HG03108 (cell line): ENCODE results near the gene PITX2.
"Not testable (repeated sequence)": the region's sequence is repeated elsewhere in the genome, so short reads cannot be mapped to it uniquely, and the experiment has no call there.

ENCODE experiments used
- ATAC-seq: cut with Tn5 transposase; IDR thresholded peaks from one replicate; pipeline ENCODE4 v1.9.1; 2021; ENCODE audit warnings: moderate library complexity; ENCODE audit not compliant: unreplicated experiment

Gene PITX2

DNA sequence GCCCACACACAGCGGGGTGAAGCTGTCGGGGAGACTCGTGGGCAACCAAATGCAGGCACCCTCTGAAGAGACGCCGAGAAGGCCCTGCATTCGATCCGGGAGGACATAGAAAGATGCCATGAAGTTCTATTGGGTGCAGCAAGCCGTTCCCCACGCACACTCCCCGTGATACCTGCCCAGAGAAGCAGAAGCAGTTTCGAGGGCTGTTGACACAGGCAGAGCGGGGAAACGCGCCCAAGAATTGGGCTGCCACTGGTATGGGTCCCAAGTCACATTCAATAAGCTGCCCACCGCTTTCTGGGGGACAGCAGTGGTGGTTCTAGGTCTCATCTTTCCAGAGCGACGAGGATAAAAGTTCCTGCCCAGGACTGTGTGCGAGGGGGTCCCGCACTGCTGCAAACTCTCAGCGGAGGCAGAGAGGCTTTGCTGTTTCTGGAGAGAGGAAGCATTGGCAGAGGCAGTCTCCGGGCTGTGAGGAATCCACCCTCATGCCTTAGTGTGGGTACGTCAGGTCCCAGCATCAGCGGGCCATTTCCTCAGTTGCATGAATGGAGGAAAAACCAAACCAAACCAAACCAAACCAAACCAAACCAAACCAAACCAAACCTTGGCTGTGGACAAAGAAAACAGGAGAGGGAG lies 10.1 kb downstream of the PITX2 start:
- ATAC-seq = no peak

DNA sequence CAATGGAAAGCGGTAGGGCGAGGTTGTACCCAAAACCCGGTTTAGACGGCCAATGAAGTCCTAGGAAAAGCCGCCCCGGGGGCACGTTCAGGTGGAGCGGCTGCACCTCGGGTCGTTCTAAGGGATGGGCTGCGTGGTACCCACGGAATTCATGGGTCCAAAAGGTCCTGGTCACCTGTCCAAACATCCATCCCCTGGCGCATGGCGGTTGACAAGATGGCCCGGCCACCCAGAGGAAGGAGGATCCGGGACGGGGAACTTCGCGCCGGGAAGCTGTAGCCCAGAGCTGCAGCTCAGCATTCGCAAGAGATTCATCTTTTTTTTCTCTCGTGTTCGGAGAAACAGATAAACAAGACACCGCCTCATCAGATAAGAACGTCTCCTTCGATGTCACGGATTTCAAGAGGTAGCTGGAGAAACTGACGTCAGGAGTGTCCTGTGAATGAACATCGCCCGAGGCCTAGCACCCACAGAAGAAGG lies 10.9 kb downstream of the PITX2 start:
- ATAC-seq = no peak

DNA sequence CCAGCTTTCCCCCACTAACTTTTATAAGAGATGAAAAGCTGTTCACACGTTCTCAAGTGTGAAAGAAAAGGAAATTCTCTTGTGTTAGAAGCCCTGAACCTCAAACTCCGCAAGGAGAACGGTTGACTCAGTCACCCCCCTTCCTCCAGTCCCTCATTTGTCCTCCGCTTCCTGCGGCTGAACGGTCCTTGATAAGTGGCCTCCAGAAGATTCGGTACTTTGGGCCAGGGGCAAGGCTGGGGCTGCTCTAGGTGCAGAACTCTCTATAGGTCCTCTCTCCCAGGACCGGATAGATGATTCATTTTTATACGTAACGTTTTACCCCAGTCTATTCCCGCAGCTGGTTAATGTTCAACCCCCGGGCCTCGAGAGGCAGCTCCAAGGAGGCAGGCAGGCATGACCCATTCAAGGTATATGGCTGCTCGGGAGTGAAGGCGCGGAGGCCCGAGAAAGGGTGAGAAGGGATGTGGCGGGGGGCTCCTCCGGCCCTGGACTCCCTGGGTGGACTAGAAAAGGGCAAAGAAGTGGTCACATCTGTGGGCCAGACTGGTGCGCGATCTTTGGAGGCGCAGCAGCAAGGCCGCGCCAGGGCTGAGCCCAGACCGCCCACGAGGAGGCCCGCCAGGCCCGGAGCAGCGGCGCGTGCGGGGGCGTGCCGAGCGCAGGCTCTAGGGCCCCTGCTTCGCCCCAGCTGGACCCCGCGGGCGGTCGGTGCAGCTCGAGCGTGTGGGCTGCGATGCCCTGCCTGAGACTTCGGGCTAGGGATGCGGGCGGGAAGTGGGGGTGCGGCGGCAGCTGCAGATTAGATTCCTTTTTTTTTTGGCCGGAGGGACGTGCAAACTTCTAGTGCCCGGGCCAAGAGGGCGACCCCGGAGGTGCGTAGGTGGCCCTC lies 11.7 kb downstream of the PITX2 start:
- ATAC-seq = peak; percentile 85

DNA sequence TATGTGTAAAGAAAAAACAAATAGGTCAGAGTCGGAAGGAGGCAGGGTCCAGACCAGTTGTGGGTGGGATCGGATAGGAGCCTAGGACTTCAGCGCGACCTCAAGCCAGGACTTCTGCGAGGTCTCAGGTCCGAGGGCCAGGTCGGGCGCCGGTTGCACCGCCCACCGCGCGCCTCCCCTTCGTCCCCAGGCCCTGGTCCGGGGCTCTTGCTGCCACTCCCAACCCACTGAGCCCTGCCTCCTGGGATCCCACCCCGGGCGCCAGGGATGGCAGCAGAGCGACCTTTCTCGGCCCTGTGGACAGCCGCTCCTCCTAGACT lies 12.3 kb downstream of the PITX2 start:
- peak; percentile 4 for ATAC-seq

DNA sequence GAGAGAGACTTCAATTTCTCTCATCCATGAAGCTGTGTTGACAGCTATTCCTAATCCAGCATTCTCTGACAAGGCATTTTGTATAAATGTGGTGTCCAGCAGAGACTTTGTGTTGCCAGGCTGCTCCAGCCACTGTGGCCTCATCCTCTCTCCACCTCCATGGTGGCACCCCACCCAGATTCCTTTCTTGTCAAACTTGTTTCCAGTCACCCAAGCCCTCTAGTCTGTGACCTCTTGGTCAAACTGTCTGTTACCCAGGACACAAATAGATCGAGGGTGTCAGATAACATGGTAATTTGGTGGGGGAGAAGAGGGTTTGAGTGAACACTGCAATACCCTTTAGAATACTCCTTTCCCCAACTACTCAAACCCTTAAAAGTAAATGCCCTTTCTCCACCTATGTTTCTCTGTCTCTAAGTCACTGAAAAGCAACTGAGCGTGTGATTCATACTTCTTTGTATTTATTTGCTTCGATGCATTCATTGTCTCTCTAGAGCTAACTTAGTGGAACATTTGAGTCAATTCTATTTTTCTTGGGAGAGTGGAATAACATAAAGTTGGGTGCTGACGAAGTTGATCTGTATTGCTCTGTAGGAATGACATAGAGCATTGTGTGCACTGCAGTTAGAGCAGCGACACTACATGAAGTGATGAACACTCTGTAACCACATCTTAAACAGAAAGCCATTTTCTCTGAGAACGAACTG lies 13.7 kb downstream of the PITX2 start:
- no peak for ATAC-seq

DNA sequence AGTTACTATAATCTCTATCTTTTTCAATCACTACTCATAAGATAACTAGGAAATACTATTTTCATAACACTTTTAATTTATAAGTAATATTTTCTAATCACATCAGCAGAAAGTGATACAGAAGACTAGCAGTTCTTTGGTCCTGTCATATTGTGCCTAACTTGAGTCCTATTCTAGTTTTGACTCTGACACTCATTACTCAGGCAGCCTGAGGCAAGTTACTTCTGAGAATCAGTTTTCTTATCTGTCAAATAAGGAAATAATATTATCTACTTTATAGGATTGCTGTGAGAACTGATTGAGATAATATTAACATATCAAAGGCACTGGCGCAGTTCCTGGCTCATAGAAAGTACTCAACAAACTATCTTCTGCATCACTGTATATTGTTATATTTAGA lies 17.8 kb downstream of the PITX2 start:
- no peak for ATAC-seq

DNA sequence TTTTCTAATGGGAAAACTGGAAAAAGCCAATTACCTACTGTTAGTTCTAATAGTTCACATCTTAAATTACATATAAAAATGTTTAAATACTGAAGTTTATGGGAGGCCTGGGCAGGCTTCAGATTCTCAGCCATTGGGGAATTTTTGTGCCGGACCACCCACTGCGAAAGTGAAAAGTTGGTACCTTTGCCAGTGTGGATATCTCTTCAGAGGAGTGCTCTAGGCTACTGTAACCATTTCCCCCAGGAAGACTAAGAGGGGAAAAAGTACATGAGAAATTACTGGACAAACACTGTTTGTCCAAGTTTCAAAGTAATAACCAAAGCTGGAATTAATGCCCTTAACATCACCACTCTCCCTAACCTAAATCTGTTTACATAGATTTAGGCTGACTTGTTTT lies 20.8 kb downstream of the PITX2 start:
- ATAC-seq = no peak

DNA sequence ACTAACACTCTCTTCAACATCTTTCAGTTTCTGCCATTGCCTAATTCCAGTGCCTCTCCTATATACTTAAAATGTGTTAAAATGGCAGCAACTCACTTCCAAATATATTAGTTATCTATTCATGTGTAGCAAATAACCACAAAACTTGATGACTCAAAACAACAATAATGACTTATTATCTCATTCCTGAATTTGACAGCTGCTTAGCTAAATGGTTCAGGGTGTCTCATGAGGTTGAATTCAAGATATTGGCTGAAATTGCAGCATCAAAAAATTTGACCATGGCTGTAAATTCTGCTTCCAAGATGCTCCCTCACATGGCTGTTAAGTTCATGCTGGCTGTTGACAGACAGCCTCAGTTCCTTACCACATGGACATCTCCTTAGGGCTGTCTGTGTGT lies 25.3 kb downstream of the PITX2 start:
- ATAC-seq = no peak

DNA sequence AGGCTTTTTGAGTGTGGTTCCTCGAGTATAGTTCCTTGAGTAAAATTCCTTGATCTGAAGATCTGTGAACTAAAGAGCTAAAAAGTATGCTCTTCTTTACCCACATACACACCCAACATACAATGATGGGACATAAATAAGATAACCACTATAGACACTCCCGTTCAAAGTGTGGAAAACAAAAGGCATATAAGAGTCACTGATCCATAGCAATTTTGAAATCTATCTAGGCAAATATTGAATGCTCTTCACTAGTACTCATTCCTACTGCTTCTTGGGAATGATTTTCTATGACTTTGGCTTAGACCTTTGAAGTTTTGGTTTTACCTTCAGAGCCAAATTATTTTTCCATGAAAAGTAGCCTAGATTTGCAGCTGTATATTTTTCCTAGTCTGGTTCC lies 26.4 kb downstream of the PITX2 start:
- no peak for ATAC-seq

DNA sequence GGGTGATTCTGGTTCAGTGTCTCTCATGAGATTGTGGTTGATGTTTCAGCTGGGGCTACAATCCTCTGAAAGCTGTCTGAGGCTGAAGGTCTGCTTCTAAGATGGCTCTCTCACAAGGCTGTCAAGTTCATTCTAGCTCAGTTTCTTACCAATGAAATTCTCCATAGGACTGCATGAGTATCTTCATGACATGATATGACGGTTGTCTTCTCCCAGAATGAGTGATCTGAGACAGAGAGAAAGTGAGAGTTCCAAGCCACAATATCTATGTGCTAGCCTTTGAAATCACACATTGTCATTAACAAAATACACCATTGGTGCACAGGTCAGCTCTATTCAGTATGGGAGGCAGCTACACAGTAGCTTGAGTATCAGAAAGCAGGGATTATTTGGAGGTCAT lies 27.3 kb downstream of the PITX2 start:
- no peak for ATAC-seq

DNA sequence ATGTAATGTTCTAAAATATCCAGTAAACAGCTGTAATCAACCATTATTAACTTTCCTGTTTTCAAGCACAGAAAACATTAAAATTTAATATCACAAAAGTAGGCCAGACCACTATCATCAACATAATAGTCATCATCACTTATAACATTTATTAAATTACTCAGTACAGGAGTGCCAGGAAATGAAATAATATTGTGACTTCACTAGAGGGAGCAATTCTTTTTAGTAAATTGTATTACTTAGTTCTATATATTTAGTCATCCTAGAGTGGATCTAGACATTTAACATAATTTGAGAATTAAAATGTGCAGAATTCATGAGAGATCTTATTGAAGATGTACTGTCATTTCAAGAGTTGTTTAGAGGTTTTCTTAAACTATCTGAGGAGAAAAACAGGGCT lies 33.6 kb downstream of the PITX2 start:
- no peak for ATAC-seq

DNA sequence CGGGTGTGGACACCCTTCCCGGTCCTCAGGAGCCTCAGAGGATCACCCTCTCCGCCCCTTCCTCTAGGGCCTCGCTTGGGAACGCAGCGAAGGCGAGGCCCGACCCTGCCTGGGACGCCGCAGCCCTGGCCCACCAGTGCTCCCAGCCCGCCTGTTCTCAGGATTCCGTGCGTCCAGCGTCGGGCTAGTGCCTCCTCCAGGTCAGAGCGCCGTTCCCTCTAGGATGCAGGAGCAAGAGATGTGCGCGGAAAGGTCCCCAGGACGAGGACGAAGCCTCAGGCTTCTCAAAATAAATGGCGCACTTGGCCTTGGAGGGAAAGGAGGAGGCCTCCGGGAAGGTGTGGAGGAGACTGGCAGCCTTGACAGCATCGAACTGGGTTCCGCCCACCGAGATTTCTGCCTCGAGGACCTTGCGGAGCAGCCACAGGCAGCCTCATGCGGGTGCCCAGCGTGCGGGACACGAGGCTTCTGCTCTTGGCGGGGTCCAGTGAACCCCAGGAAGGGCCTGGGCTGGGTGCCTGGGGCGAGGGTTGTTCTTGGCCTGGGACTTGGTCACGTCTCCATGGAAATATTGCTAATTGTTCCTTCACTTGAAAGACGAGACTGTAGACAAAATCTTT lies 35.1 kb downstream of the PITX2 start:
- no peak for ATAC-seq

DNA sequence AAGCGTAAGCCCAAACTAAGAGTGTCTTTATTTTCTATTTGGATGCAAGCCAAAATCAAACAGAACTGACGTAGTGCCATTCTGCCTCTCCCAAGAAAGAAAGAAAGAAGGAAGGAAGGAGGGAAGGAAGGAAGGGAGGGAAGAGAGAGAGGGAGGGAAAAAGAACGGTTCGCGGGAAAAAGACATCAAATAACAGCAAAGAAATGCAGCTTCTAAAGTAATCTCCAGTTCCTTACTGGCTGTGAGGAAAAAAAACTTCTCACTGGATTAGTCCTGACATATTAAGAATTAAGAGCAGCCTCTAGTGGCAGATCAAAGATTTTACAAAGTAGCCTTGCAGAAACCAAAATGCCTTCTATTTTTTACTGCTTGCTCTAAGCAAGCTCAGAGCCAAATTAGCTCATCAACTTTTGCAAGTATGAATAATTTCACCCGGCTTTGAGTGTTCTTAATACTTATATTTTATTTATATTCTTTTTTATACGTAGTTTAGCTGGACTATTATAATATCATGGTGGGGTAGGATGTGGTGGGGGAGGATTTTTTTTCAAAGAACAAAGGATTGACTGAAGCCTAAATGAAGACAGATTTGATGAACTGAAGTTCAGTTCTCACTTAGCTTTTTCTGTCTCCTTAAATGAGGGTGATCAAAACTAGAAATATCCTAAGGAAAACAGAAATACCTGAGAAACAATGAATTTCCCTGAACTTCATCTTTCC lies 36.6 kb downstream of the PITX2 start:
- no peak for ATAC-seq

DNA sequence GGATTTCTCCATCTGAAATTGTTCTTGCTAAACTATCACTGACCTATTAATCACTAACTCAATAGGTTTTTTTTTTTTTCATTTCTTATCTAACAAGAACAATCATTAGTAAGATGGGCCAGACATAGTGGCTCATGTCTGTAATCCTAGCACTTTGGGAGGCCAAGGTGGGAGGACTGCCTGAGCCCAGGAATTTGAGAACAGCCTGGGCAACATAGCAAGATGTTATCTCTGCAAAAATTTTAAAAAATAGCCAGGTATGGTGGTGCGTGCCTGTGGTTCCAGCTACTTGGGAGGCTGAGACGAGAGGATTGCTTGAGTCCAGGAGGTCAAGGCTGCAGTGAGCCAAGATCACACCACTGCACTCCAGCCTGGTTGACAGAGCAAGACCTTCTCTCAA lies 46.2 kb downstream of the PITX2 start:
- ATAC-seq = not testable (repeated sequence)
